Esophagus muscularis mucosa (tissue), 4 donors: Measurements from ENCODE around the gene SNX20.

ENCODE experiments used
- CTCF ChIP-seq, 3 experiments: fragments of 200-600 bp in 2 of 3; fragments of 450-650 bp in 1 of 3; sonication (generic) in 2 of 3; IDR thresholded peaks; one replicate each; pipeline ENCODE4 v1.5.1; 2017 to 2019; ENCODE audit warnings: antibody characterized with exemption in 3 of 3, mild to moderate bottlenecking in 2 of 3, moderate library complexity in 1 of 3
- EP300 ChIP-seq: sonication (generic); formaldehyde crosslinking; IDR thresholded peaks from one replicate; pipeline ENCODE4 v1.6.1; 2017; ENCODE audit warnings: antibody characterized with exemption
- POLR2A ChIP-seq: fragments of 450-650 bp; IDR thresholded peaks from one replicate; pipeline ENCODE4 v1.6.1; 2017; ENCODE audit warnings: antibody characterized with exemption, moderate library complexity, mild to moderate bottlenecking, low read depth
- POLR2AphosphoS5 ChIP-seq, 2 donors: sonication (generic); formaldehyde crosslinking; IDR thresholded peaks; one replicate each; pipeline ENCODE4 v1.6.1; 2017; ENCODE audit warnings: antibody characterized with exemption in 2 of 2

- TF ChIP-seq POLR2AphosphoS5 (IDR thresholded peaks at IDR 0.05) (no peak), CTCF (IDR thresholded peaks at IDR 0.05) (no peak), POLR2A (no peak), EP300 (no peak)
Measured at GRCh38 chr16:50629334-50629733, 51.8 kb downstream of the SNX20 start.
